OCI-LY1 (cell line): ENCODE measurements around the gene RNF144B.

Experiments used
- H2AFZ ChIP-seq: fragments of 200-600 bp; sonication (generic), shearing (Covaris generic); 2 replicates; pipeline ENCODE4 v1.6.0; 2014; ENCODE audit warnings: antibody characterized with exemption, mild to moderate bottlenecking, low read length
- H3F3A ChIP-seq: fragments of 200-600 bp; sonication (generic), shearing (Covaris generic); 2 replicates; pipeline ENCODE4 v1.6.0; 2014; ENCODE audit warnings: mild to moderate bottlenecking, antibody characterized with exemption, low read length, moderate library complexity; ENCODE audit not compliant: insufficient read depth
- H3K27ac ChIP-seq: fragments of 200-600 bp; sonication (generic); 2 replicates; pipeline ENCODE4 v1.5.1; 2014; ENCODE audit warnings: low read length, mixed run types, mild to moderate bottlenecking, low read depth; ENCODE audit not compliant: poor library complexity, severe bottlenecking
- H3K27me3 ChIP-seq: fragments of 200-600 bp; sonication (generic); 2 replicates; pipeline ENCODE4 v1.6.0; 2014; ENCODE audit warnings: antibody characterized with exemption, mild to moderate bottlenecking, low read length, moderate library complexity; ENCODE audit not compliant: insufficient read depth
- H3K36me3 ChIP-seq: fragments of 200-600 bp; sonication (generic); 2 replicates; pipeline ENCODE4 v1.6.1; 2014; ENCODE audit warnings: mild to moderate bottlenecking, antibody characterized with exemption, low read length, moderate library complexity, mixed read lengths; ENCODE audit not compliant: insufficient read depth
- H3K4me1 ChIP-seq: fragments of 200-600 bp; sonication (generic); 2 replicates; pipeline ENCODE4 v1.5.1; 2014; ENCODE audit warnings: mild to moderate bottlenecking, low read length, moderate library complexity; ENCODE audit not compliant: insufficient read depth, severe bottlenecking
- H3K4me2 ChIP-seq: fragments of 200-600 bp; sonication (generic), shearing (Covaris generic); 2 replicates; pipeline ENCODE4 v1.6.1; 2014; ENCODE audit warnings: low read length
- H3K4me3 ChIP-seq: fragments of 200-600 bp; sonication (generic); 2 replicates; pipeline ENCODE4 v1.5.1; 2014; ENCODE audit warnings: low read length, low read depth, mild to moderate bottlenecking, mixed read lengths; ENCODE audit not compliant: poor library complexity, severe bottlenecking
- H3K79me2 ChIP-seq: fragments of 200-600 bp; shearing (Covaris generic); 2 replicates; pipeline ENCODE4 v1.6.1; 2016; ENCODE audit warnings: mixed run types, low read length, mixed read lengths; ENCODE audit not compliant: insufficient read depth
- H3K9ac ChIP-seq: fragments of 200-600 bp; sonication (generic), shearing (Covaris generic); 2 replicates; pipeline ENCODE4 v1.6.1; 2014; ENCODE audit warnings: mild to moderate bottlenecking, low read length, mixed read lengths
- H3K9me2 ChIP-seq: fragments of 200-600 bp; sonication (generic), shearing (Covaris generic); 2 replicates; pipeline ENCODE4 v1.6.1; 2014; ENCODE audit warnings: low read depth, mild to moderate bottlenecking, low read length, mixed read lengths
- H3K9me3 ChIP-seq: fragments of 200-600 bp; shearing (Covaris generic); 2 replicates; pipeline ENCODE4 v1.6.1; 2014; ENCODE audit warnings: low read length, mixed read lengths
- H4K20me1 ChIP-seq: fragments of 200-600 bp; sonication (generic), shearing (Covaris generic); 2 replicates; pipeline ENCODE4 v1.6.0; 2016; ENCODE audit warnings: mild to moderate bottlenecking, low read length; ENCODE audit not compliant: insufficient read depth
- CTCF ChIP-seq: fragments of 200-600 bp; sonication (generic), shearing (Covaris generic); IDR thresholded peaks from 2 replicates; pipeline ENCODE4 v1.5.1; 2017; ENCODE audit warnings: mild to moderate bottlenecking, antibody characterized with exemption, low read length, moderate library complexity, mixed read lengths
- EZH2 ChIP-seq: fragments of 200-600 bp; sonication (generic), shearing (Covaris generic); IDR thresholded peaks from 2 replicates; pipeline ENCODE4 v1.8.0; 2017; ENCODE audit warnings: borderline replicate concordance, mixed run types, mild to moderate bottlenecking, antibody characterized with exemption, low read length, moderate library complexity, mixed read lengths

RNF144B gene

DNA sequence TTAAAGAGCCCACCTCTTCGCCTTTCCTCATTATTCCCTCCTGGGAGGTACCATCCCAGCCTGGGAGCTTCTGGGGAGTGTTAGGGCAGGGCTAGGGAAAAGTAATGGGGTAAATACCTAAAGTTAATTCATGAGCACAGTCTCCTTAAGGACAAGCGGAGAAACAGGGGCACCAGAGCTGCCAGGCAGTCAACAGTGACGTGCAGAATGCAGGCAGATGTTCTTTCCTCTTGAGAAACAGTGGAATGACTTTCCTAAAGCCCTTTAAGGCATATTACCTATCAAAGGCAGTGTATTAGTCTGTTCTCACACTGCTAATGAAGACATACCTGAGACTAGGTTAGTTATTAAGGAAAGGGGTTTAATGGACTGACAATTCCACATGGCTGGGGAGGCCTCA is 76.3 kb downstream of the RNF144B start:
- H3K27ac ChIP-seq, result no peak overlapping the region
- no peak overlapping the region for H3K4me3 ChIP-seq

GRCh38 chr6:18464176-18464575 is 77.0 kb downstream of the RNF144B start:
- H3K36me3 ChIP-seq, result peaks cover 84% of the 10 kb centered on the region
- no peaks in the 10 kb centered on the region for H3K9me2 ChIP-seq
- H3K9ac ChIP-seq, result no peak overlapping the region
- no peak overlapping the region for H3K4me3 ChIP-seq
- H3K27ac ChIP-seq, result no peak overlapping the region
- H3F3A ChIP-seq, result no peaks in the 10 kb centered on the region
- H2AFZ ChIP-seq, result no peak overlapping the region
- no peaks in the 10 kb centered on the region for H3K9me3 ChIP-seq
- H3K4me2 ChIP-seq, result no peak overlapping the region
- no peaks in the 10 kb centered on the region for H3K4me1 ChIP-seq
- no peaks in the 10 kb centered on the region for H3K27me3 ChIP-seq
- H3K79me2 ChIP-seq, result no peaks in the 10 kb centered on the region
- H4K20me1 ChIP-seq, result no peaks in the 10 kb centered on the region
- no peak for TF ChIP-seq CTCF
- TF ChIP-seq EZH2, result no peak

More for the DNA sequence above, 76.3 kb downstream of the RNF144B start:
- H3K9ac ChIP-seq, result no peak overlapping the region
- H3K27me3 ChIP-seq, result no peaks in the 10 kb centered on the region
- no peak overlapping the region for H3K4me2 ChIP-seq
- H4K20me1 ChIP-seq, result no peaks in the 10 kb centered on the region
- no peak for TF ChIP-seq CTCF
- no peak for TF ChIP-seq EZH2
- H3K9me3 ChIP-seq, result no peaks in the 10 kb centered on the region
- H3K79me2 ChIP-seq, result no peaks in the 10 kb centered on the region
- peaks cover 92% of the 10 kb centered on the region for H3K36me3 ChIP-seq
- no peaks in the 10 kb centered on the region for H3F3A ChIP-seq
- no peak overlapping the region for H2AFZ ChIP-seq
- no peaks in the 10 kb centered on the region for H3K9me2 ChIP-seq
- no peaks in the 10 kb centered on the region for H3K4me1 ChIP-seq

- Histone ChIP-seq H3K9me2 (no peaks in the 10 kb centered on the region), H3K27me3 (no peaks in the 10 kb centered on the region), H3K36me3 (peaks cover 70% of the 10 kb centered on the region), H3F3A (no peaks in the 10 kb centered on the region), H3K9ac (no peak overlapping the region), H3K4me2 (no peak overlapping the region), H3K27ac (no peak overlapping the region), H3K4me3 (no peak overlapping the region), H3K4me1 (no peaks in the 10 kb centered on the region), H3K9me3 (no peaks in the 10 kb centered on the region), H4K20me1 (no peaks in the 10 kb centered on the region), H3K79me2 (no peaks in the 10 kb centered on the region), H2AFZ (no peak overlapping the region)
- TF ChIP-seq EZH2, result no peak
- no peak for TF ChIP-seq CTCF
Observed at GRCh38 chr6:18465410-18466154, 78.4 kb downstream of the RNF144B start.
